ENCODE data around the gene HCN2.

The HCN2 gene

DNA sequence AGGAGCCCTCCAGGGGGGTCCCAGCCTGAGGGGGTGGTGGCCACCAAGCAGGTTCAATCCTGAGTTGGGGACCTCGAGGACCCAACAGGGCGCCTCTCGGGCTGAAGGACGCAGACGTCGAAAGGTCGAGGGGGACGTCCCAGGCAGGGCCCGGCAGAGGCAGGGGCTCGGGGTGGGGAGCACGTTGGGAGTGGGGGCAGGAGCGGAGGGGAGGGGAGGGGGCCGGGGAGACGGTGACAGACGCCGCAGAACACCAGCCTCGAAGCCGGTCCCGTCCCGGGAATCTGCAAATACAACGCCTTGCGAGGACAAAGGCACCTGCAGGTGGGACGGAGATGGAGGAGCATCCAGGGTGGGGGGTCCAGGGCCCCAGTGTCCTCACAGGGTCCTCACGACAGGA lies 54.1 kb downstream of the HCN2 start:
- DNase-seq = no peak

DNA sequence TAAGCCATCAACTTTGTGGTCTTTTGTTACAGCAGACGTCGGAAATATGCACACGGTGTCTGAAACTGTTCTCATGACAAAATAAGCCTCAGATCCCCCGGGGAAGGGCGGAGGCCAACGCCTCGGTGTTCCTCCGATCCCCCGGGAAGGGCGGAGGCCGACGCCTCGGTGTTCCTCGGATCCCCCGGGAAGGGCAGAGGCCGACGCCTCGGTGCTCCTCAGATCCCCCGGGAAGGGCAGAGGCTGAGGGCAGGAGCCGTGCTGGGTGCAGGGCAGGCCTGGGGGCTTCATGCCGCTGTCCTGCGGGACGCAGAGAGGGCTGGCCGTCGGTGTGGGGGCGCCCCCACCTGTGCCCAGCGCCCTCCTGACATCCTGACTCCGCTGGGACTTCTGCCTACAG lies 54.7 kb downstream of the HCN2 start:
- no peak for DNase-seq

GRCh38 chr19:644789-645188 lies 55.1 kb downstream of the HCN2 start:
- no peak for DNase-seq

GRCh38 chr19:645912-646778 lies 56.5 kb downstream of the HCN2 start:
- no peak for DNase-seq

- DNase-seq = no peak
Observed at GRCh38 chr19:646779-647565, 57.3 kb downstream of the HCN2 start.

- no peak for DNase-seq
Observed at GRCh38 chr19:647566-648284, 58.0 kb downstream of the HCN2 start.

- DNase-seq = no peak
Observed at GRCh38 chr19:648305-648704, 58.6 kb downstream of the HCN2 start.

GRCh38 chr19:648904-649801 lies 59.5 kb downstream of the HCN2 start:
- no peak for DNase-seq

DNA sequence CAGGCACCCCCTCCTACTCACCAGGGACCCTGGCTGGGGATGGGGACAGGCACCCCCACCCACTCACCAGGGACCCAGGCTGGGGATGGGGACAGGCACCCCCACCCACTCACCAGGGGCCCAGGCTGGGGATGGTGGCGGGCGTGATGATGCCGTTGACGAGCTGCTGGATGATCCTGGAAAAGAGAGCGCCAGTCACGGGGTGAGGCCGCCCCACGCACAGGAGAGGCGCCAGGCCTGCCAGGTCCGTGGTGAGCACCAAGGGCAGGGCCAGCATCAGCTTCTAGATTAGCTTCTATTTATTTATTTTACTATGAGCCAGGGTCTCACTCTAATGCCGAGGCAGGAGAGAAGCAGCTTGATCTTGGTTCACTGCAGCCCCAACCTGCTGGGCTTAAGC lies 60.4 kb downstream of the HCN2 start:
- DNase-seq = no peak

DNA sequence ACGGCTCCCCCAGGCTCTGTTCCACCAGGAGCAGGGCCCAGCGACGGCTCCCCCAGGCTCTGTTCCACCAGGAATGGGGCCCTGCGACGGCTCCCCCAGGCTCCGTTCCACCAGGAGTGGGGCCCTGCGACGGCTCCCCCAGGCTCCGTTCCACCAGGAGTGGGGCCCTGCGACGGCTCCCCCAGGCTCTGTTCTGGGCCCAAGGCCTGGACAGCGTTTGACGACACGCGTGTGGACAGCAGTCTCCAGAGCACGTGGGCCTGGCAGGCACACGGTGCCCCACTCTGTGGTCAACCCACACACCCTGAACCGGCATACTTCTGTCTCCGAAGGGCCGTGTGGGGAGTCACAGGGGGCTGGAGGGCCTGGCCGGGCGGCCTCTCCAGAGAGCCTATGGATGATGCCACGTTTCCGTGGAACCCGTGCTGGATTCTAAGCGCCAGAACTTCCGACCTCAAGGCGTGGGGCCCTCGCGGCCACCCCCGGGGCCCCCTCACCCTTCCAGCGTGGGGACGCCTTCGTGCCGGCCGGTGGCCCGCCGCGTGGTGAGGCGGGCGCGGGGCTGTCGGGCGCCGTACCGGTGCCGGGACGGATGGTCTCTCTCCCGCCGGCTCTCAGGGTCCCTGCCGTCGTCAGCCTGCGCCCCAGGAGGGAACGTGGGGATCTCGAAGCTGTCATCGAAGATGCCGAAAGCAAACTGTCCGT lies 61.6 kb downstream of the HCN2 start:
- DNase-seq = no peak

GRCh38 chr19:651991-652390 lies 62.3 kb downstream of the HCN2 start:
- DNase-seq = no peak

DNA sequence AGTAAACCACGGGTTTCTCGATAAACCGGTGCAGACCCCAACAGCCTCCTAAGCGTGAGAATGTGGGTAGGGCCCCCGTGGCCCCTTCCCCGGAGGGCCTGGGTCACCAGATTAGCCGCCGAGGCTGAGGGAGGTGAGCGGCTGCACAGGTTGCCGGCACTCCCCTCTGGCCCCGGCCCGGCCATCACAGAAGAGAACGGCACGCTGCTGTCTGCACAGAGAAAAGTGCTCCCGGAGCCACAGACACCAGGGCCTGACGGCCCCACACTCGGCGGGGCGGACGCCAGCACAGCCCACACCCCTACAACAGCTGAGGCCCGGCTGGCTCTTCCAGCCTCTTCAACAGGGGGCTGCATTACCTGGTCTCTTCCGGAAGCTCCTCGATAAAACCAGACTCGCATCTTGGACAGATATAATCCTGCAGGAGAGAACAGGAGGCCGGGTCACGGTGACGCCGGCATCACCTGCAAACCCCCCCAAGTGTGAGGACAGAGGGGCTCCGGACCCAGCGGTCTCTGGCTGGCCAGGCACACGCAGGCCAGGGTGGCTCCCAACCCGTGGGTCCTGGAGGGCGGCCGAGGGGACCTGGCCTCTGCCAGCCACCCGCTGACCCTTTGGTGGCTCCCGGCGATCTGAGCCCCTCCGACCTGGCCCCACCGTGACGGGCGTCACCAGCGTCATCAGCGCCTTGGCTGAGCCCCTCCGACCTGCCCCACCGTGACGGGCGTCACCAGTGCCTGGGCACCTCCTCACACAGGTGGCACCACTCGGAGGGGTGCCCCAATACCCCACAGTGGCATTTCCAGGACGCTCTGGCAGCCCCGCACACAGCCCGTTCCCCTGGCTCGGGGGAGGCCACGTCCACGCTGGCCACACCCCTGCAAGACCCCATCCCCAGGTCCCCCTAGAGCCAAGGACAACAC lies 63.0 kb downstream of the HCN2 start:
- no peak for DNase-seq

- no peak for DNase-seq
Observed at GRCh38 chr19:653425-653824, 63.7 kb downstream of the HCN2 start.

DNA sequence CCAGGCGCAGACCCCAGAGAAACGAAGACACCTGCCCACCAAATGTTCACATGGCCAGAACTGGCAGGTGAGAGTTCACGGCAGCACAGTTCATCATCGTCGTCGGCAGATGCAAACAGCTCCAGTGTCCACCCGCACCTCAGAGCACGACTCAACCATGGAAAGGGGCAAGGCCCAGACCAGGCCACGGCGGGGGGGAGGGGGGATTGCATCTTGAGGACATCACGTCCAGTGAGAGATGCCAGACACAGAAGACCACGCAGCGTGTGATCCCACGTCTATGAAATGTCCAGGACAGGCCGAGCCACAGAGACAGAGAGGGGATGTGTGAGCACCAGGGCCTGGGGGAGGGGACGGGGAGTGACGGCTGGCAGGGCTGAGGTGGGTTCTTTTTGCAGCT lies 66.0 kb downstream of the HCN2 start:
- DNase-seq = no peak

DNA sequence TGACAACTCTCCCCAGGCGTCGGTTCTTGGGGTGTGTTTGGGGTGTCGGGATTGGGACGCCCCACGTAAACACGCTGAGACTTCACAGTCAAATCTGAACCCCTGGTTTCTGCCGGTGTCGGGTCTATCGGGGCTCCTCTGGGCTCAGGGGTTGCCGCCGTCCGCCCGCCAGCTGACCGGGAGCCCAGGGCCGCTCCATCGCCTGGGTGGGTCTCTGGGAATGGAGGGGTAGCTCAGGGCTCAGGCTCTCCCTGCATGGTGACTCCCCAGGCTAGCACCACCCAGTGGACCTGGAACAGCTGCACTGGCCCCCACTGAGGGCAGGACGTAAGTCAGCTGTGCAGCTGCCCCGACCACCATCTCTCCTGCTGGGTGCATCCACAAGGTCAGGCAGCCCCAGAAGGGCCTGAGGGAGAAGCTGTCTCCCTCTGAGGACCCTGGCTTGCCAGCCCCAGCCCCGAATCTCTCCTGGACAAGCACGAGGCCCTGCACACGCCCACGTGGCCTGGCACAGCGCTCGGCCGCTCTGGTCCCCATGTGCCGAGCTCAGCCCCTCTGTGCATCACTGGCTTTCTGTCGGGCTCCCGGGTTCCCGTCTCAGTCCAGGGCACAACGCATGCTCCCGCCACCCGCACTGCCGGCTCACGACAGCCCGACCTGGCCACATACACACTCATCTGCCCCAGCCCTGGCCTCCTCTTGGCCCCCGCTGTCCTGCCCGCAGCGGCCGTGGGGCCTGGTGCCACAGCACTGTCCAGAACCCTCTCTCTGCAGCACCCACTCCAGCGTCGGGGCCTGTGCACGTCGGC lies 67.3 kb downstream of the HCN2 start:
- DNase-seq = no peak

DNA sequence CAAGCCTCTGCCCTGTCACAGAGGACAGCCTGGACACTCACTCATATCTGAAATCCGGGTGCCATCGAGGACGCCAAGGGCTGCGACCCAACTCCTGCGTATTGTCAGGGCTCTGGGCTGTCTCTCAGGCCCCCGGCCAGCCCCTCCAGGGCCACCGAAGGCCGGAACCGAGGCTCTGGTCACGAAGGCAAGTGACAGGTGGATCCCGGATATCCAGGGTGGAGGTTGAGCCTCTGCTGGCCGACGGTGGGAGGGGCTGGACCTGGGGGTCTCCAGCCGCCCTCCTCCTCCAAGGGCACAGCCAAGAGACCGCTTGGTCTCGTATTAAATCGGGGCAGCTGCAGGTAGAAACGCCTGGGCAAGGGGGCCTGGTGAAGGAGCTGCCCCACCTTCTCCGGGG lies 67.9 kb downstream of the HCN2 start:
- no peak for DNase-seq

- no peak for DNase-seq
Observed at GRCh38 chr19:658059-658839, 68.6 kb downstream of the HCN2 start.

DNA sequence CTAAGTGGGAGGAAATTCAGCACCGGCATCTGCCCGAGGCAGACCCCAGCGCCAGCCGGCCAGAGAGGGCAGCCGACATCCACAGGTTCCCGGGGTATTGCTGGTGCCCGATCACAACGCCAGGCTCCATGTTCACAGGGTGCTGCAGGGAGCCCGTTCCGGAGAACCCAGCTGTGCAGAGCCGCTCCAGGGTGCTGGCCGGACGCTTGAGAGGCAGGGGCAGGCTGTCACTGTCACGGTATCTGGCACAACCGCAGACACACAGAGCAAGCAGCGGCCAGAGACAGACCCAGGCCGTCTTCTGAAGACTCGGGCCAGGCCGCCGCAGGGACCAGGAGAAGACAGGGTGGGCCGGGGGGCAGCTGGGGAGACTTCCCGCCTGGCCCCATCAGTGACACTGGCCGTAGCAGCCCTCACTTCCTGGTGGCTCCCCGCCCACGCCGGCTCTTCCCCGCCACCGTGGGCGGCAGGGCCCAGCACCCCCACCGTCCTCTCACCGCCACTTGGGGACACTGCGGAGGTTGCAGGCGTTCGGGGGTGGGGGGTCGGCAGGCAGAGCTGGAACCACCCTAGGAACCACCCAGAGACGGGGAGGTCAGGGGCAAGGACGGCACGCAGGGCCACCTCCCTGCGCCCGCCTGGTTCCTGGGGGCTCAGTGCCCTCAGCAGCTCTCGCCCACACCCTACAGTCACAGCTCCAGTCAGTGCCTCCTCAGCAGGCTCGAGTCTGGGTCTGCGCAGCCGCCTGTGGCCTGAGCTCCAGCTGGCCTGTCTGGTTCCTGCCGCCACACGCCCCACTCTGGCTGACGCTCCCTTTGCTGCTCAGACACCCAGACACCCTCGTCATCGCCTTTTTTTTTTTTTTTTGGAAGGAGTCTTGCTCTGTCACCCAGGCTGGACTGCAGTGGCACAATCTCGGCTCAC lies 69.5 kb downstream of the HCN2 start:
- no peak for DNase-seq
